Eye (tissue), 1 donor: Measurements from ENCODE around the gene TOMM5.

Source experiments
- DNase-seq: peaks from one replicate; pipeline ENCODE4 v3.0.0-alpha.2; 2015

The TOMM5 gene

GRCh38 chr9:37561682-37562081, 30.7 kb downstream of the TOMM5 start:
- DNase-seq = no peak

GRCh38 chr9:37559855-37560592, 32.4 kb downstream of the TOMM5 start:
- DNase-seq = no peak

- DNase-seq = no peak
Observed at GRCh38 chr9:37559125-37559524, 33.3 kb downstream of the TOMM5 start.

GRCh38 chr9:37555786-37556185, 36.6 kb downstream of the TOMM5 start:
- DNase-seq = no peak

- no peak for DNase-seq
Observed at GRCh38 chr9:37554318-37554717, 38.1 kb downstream of the TOMM5 start.

GRCh38 chr9:37551888-37552287, 40.5 kb downstream of the TOMM5 start:
- DNase-seq = no peak

- no peak for DNase-seq
Observed at GRCh38 chr9:37551468-37551867, 40.9 kb downstream of the TOMM5 start.

- DNase-seq = no peak
Observed at GRCh38 chr9:37550781-37551180, 41.6 kb downstream of the TOMM5 start.

GRCh38 chr9:37549527-37549926, 42.9 kb downstream of the TOMM5 start:
- DNase-seq = no peak

- DNase-seq = no peak
Observed at GRCh38 chr9:37547328-37547878, 45.0 kb downstream of the TOMM5 start.

GRCh38 chr9:37543468-37543867, 48.9 kb downstream of the TOMM5 start:
- DNase-seq = no peak

GRCh38 chr9:37542895-37543294, 49.5 kb downstream of the TOMM5 start:
- DNase-seq = no peak

- DNase-seq = no peak
Observed at GRCh38 chr9:37542488-37542887, 49.9 kb downstream of the TOMM5 start.

- no peak for DNase-seq
Observed at GRCh38 chr9:37541465-37541864, 50.9 kb downstream of the TOMM5 start.

- DNase-seq = no peak
Observed at GRCh38 chr9:37540634-37541033, 51.8 kb downstream of the TOMM5 start.

GRCh38 chr9:37539634-37540033, 52.8 kb downstream of the TOMM5 start:
- no peak for DNase-seq
